GM12874 (cell line): ENCODE results near the gene KLC1.

Experiments
- CTCF ChIP-seq: IDR thresholded peaks from 2 replicates; pipeline ENCODE4 v1.5.1; 2011; ENCODE audit warnings: low read depth, mild to moderate bottlenecking, control low read depth, low read length, moderate library complexity; ENCODE audit not compliant: insufficient read depth

Gene KLC1

GRCh38 chr14:103626146-103626850, 2.7 kb upstream of the KLC1 start:
- no peak for TF ChIP-seq CTCF

DNA sequence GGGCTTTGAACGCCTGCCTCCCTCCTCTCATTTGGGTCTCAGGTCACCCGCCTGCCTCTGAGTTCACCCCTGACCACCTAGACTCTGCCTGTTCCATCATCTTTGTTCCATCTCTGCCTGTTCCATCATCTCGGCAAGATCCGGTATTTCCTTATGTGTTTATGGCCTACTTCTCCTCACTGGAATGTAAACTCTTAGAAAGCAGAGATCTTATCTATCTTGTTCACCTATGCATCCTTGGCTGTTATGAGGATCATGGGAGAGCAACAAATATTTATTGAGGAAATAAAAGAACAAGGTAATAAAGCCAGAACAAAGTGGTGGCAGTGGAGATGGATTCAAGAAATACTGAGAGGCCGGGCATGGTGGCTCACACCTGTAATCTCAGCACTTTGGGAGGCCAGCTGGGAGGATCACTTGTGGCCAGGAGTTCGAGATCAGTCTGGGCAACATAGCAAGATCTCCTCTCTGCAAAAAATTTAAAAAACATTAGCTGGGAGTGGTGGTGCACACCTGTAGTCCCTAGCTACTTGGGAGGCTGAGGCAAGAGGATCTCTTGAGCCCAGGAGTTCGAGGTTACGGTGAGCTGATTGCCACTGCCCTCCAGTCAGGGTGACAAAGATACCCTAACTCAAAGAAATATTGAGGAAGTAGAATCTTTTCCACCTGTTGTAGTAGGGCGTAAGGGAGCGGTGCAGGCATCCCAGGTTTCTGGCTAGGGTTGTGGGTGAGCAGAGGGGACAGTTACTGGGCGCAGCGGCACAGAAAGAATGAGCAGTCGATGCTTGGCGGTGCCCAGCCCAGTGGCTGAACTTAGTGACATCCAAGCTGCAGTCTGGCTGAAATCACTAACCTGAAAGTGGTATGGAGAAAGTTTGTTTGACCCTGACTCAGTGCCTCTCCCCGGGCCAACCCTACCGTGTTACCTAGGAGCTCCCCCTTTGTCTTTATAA, 1.7 kb upstream of the KLC1 start:
- no peak for TF ChIP-seq CTCF

GRCh38 chr14:103628221-103628683, 759 bp upstream of the KLC1 start:
- TF ChIP-seq CTCF: no peak

- no peak for TF ChIP-seq CTCF
Observed at GRCh38 chr14:103629503-103630121, 601 bp downstream of the KLC1 start.

- no peak for TF ChIP-seq CTCF
Observed at GRCh38 chr14:103630364-103631108, 1.5 kb downstream of the KLC1 start.

DNA sequence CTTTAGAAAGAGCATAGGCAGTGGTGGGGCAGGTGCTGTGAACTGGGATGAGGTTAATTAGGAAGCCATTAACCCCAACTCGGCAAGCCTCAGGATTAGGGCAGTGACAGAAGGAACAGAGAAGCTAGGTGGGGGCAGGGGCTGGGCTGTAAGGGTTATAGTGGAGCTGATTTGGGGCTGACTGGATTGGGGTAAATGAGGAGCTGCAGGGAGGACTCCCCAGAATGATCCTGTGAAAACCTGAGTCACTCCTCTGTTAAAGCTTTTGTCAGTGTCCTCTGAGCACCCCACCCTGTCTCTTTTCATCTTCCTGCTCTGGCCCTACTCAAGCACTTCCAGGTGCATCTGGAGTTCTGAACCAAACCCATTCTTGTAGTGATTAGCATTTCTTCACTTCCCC, 4.4 kb downstream of the KLC1 start:
- TF ChIP-seq CTCF: no peak
